HL-60 (cell line): ENCODE measurements around the gene FGF21.

Experiments
- DNase-seq, 2 experiments: peaks; one replicate each; pipeline ENCODE4 v3.0.0-alpha.2; 2010 to 2020; ENCODE audit warnings: low read depth in 1 of 2, low spot score in 1 of 2
- H3K27ac ChIP-seq: fragments of 250-450 bp; sonication (Bioruptor Pico); replicated peaks from 2 replicates; pipeline ENCODE4 v1.5.1; 2020; ENCODE audit warnings: mild to moderate bottlenecking, moderate library complexity
- H3K27me3 ChIP-seq: fragments of 250-450 bp; sonication (Bioruptor Pico); 2 replicates; pipeline ENCODE4 v1.5.1; 2021; ENCODE audit warnings: mild to moderate bottlenecking, moderate library complexity; ENCODE audit not compliant: insufficient read depth, poor library complexity, severe bottlenecking
- H3K4me3 ChIP-seq: replicated peaks from 2 replicates; pipeline ENCODE4 v1.5.1; 2011; ENCODE audit warnings: mild to moderate bottlenecking, control low read depth, low read length; ENCODE audit not compliant: insufficient read depth
- GABPA ChIP-seq: IDR thresholded peaks from 2 replicates; pipeline ENCODE4 v1.6.1; 2012; ENCODE audit warnings: low read depth
- POLR2AphosphoS5 ChIP-seq: IDR thresholded peaks from 2 replicates; pipeline ENCODE4 v1.6.1; 2012; ENCODE audit warnings: low read depth
- SPI1 ChIP-seq: IDR thresholded peaks from 2 replicates; pipeline ENCODE4 v1.6.1; 2012; ENCODE audit warnings: low read depth, mild to moderate bottlenecking, borderline replicate concordance
- TF ChIP-seq, protein P1 (sequence below): IDR thresholded peaks from one replicate; pipeline ENCODE4 v1.5.1; 2011; ENCODE audit warnings: low read length, control low read depth, inconsistent platforms; ENCODE audit not compliant: insufficient read depth
- TF ChIP-seq, protein P2 (sequence below): IDR thresholded peaks from 2 replicates; pipeline ENCODE4 v1.6.1; 2012; ENCODE audit warnings: low read depth; ENCODE audit not compliant: insufficient replicate concordance

The FGF21 gene

DNA sequence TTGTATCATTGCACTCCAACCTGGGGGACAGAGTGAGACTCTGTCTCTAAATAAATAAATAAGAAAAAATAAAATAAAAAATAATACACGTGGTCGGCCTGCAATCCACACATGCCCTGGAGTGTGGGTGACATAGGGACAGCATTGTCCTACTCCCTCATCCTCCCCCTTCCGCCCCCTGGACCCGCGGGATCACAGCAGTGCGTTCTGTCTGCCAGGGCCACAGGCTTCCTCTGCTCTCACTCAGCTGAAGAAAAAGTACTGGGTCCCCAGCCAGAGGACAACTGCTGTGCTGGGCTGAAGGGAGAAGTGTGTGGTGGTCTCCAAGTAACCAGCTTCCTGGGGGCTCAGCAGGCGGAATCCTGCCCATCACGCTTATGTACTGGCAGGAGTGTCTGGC is 49.2 kb downstream of the FGF21 start:
- Histone ChIP-seq H3K4me3 (no peak overlapping the region), H3K27me3 (no peaks in the 10 kb centered on the region), H3K27ac (no peak overlapping the region)
- DNase-seq: no peak
- TF ChIP-seq, protein P1, sequence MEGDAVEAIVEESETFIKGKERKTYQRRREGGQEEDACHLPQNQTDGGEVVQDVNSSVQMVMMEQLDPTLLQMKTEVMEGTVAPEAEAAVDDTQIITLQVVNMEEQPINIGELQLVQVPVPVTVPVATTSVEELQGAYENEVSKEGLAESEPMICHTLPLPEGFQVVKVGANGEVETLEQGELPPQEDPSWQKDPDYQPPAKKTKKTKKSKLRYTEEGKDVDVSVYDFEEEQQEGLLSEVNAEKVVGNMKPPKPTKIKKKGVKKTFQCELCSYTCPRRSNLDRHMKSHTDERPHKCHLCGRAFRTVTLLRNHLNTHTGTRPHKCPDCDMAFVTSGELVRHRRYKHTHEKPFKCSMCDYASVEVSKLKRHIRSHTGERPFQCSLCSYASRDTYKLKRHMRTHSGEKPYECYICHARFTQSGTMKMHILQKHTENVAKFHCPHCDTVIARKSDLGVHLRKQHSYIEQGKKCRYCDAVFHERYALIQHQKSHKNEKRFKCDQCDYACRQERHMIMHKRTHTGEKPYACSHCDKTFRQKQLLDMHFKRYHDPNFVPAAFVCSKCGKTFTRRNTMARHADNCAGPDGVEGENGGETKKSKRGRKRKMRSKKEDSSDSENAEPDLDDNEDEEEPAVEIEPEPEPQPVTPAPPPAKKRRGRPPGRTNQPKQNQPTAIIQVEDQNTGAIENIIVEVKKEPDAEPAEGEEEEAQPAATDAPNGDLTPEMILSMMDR: no peak
- TF ChIP-seq POLR2AphosphoS5 (no peak), SPI1 (no peak), GABPA (no peak)
- TF ChIP-seq, protein P2, sequence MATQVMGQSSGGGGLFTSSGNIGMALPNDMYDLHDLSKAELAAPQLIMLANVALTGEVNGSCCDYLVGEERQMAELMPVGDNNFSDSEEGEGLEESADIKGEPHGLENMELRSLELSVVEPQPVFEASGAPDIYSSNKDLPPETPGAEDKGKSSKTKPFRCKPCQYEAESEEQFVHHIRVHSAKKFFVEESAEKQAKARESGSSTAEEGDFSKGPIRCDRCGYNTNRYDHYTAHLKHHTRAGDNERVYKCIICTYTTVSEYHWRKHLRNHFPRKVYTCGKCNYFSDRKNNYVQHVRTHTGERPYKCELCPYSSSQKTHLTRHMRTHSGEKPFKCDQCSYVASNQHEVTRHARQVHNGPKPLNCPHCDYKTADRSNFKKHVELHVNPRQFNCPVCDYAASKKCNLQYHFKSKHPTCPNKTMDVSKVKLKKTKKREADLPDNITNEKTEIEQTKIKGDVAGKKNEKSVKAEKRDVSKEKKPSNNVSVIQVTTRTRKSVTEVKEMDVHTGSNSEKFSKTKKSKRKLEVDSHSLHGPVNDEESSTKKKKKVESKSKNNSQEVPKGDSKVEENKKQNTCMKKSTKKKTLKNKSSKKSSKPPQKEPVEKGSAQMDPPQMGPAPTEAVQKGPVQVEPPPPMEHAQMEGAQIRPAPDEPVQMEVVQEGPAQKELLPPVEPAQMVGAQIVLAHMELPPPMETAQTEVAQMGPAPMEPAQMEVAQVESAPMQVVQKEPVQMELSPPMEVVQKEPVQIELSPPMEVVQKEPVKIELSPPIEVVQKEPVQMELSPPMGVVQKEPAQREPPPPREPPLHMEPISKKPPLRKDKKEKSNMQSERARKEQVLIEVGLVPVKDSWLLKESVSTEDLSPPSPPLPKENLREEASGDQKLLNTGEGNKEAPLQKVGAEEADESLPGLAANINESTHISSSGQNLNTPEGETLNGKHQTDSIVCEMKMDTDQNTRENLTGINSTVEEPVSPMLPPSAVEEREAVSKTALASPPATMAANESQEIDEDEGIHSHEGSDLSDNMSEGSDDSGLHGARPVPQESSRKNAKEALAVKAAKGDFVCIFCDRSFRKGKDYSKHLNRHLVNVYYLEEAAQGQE: no peak

DNA sequence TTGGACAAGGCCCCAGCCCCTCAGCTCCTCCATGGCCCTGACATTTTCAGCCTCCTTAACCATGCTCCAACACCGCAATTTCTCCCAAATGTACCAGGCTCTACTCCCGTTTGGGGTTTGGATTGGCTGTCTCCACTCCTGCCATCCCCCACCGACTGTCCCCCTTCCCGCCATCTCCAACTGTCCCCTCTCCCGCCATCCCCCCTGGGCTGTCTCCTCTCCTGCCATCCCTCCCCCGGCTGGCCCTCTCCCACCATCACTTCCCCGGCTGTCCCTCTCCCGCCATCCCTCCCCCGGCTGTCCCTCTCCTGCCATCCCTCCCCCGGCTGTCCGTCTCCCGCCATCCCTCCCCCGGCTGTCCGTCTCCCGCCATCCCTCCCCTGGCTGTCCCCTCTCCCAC is 50.1 kb downstream of the FGF21 start:
- Histone ChIP-seq H3K4me3 (no peak overlapping the region), H3K27me3 (no peaks in the 10 kb centered on the region), H3K27ac (no peak overlapping the region)
- TF ChIP-seq, protein P2: no peak
- TF ChIP-seq SPI1 (no peak), POLR2AphosphoS5 (no peak), GABPA (no peak)
- TF ChIP-seq, protein P1: no peak
- no peak for DNase-seq

DNA sequence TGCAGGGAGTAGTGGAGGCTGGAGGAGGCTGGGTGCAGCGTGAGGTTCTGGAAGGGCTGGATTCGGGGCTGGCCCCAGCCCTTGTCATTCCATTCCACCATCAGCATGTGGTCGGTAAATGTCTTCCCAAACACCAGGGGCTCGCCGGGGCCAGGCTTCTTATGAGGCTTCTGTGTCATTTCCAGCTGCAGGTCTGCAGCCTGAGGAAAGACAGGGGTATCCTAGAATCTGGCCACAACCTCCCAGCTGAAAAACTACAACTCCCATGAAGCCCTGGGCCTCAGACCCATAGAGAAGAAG is 51.1 kb downstream of the FGF21 start:
- Histone ChIP-seq H3K4me3 (no peak overlapping the region), H3K27ac (no peak overlapping the region), H3K27me3 (no peaks in the 10 kb centered on the region)
- DNase-seq: no peak
- TF ChIP-seq SPI1: no peak
- TF ChIP-seq POLR2AphosphoS5: no peak

DNA sequence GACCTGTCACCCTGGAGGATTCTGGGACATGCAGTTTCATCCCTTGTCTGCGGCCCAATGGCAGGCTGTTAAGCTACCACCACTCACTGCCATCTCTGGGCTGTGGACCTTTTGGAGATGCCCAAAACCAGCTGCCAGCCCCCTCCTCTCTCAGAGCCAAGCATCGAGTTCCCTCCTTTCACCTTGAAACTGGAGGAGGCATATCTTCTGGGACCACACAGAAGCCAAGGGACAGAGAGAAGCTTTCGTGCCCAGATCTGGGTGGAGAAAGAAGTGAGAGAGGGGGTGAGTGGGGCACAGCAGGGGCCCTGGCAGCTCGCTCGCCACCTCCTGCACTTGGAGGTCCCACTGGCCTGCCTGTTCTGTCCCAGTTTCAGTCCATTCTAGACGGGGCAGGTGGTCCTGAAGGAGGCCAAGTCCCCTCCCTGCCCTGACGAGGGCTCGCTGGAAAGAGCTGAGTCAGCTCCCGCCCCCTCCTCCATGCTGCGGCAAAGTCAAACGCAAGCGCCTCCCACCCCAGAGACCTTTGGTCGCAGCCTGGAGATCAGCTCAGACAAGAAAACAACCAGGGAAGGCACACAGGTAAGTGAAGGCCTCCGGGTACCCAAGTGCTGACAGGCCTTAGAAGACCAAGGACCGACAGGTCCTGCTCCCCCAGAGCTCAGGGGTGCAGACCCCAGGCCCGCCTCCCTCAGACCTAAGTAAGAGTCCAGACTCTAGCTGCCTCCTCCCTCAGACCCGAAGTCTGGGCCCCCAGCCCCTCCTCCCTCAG is 51.7 kb downstream of the FGF21 start:
- Histone ChIP-seq H3K27ac (no peak overlapping the region), H3K4me3 (no peak overlapping the region), H3K27me3 (no peaks in the 10 kb centered on the region)
- no peak for TF ChIP-seq POLR2AphosphoS5
- TF ChIP-seq GABPA: no peak
- TF ChIP-seq, protein P1: no peak
- no peak for TF ChIP-seq SPI1
- TF ChIP-seq, protein P2: no peak
- peak in 1 of 2 experiments; percentile 67 for DNase-seq
